Mesenchymal stem cell (in vitro differentiated cells and primary cell): Measurements from ENCODE around the gene RBM11. TPM values are rescaled to one million over a fixed set of nuclear protein-coding genes. Genes with fewer than 3 reads are reported as not detected.
"Not testable (repeated sequence)": the region's sequence is repeated elsewhere in the genome, so short reads cannot be mapped to it uniquely, and the experiment has no call there.

ENCODE experiments used
- DNase-seq: peaks from one replicate; pipeline ENCODE4 v3.0.0-alpha.2; 2013
- H2AFZ ChIP-seq: one replicate; pipeline ENCODE4 v1.6.1; 2013; ENCODE audit warnings: low read depth, mild to moderate bottlenecking, control low read depth, inconsistent platforms, low read length, moderate library complexity
- H2AK5ac ChIP-seq: 2 replicates; pipeline ENCODE4 v1.6.1; 2013; ENCODE audit warnings: low read length, moderate library complexity, mild to moderate bottlenecking, inconsistent platforms; ENCODE audit not compliant: severe bottlenecking
- H2BK120ac ChIP-seq: one replicate; pipeline ENCODE4 v1.6.1; 2013; ENCODE audit warnings: low read depth, mild to moderate bottlenecking, inconsistent platforms, low read length, moderate library complexity
- H2BK12ac ChIP-seq, 2 experiments: one replicate each; pipeline ENCODE4 v1.6.1; 2013; ENCODE audit warnings: inconsistent platforms in 2 of 2, low read length in 2 of 2, mild to moderate bottlenecking in 2 of 2, moderate library complexity in 2 of 2, control low read depth in 1 of 2
- H2BK15ac ChIP-seq: one replicate; pipeline ENCODE4 v1.6.1; 2013; ENCODE audit warnings: mild to moderate bottlenecking, low read depth, inconsistent platforms; ENCODE audit not compliant: poor library complexity, severe bottlenecking
- H2BK5ac ChIP-seq: 2 replicates; pipeline ENCODE4 v1.6.1; 2013; ENCODE audit warnings: low read depth, mild to moderate bottlenecking, low read length, control low read depth, inconsistent platforms; ENCODE audit not compliant: poor library complexity, severe bottlenecking
- H3K14ac ChIP-seq, 2 experiments: one replicate each; pipeline ENCODE4 v1.6.1; 2013; ENCODE audit warnings: inconsistent platforms in 2 of 2, low read length in 2 of 2, control low read depth in 1 of 2, mild to moderate bottlenecking in 1 of 2, moderate library complexity in 1 of 2
- H3K18ac ChIP-seq, 2 experiments: one replicate each; pipeline ENCODE4 v1.6.1; 2013; ENCODE audit warnings: inconsistent platforms in 2 of 2, low read length in 2 of 2, control low read depth in 1 of 2, low read depth in 1 of 2, mild to moderate bottlenecking in 1 of 2
- H3K23ac ChIP-seq, 2 experiments: one replicate each; pipeline ENCODE4 v1.6.1; 2013; ENCODE audit warnings: inconsistent platforms in 2 of 2, low read length in 2 of 2, mild to moderate bottlenecking in 2 of 2, moderate library complexity in 2 of 2, control low read depth in 1 of 2
- H3K27ac ChIP-seq: 2 replicates; pipeline ENCODE4 v1.5.1; 2013; ENCODE audit warnings: mild to moderate bottlenecking, moderate library complexity, low read length, control low read depth, inconsistent platforms; ENCODE audit not compliant: poor library complexity, severe bottlenecking
- H3K27me3 ChIP-seq, 2 experiments: 2 replicates each; pipeline versions ENCODE4 v1.6.1 to v1.7.0; 2013; ENCODE audit warnings: low read length in 2 of 2, mild to moderate bottlenecking in 2 of 2, moderate library complexity in 2 of 2, control low read depth in 1 of 2, inconsistent platforms in 1 of 2; ENCODE audit not compliant: control insufficient read depth in 1 of 2, insufficient read depth in 1 of 2
- H3K36me3 ChIP-seq, 2 experiments: 2 replicates each; pipeline versions ENCODE4 v1.6.1 to v1.7.0; 2013; ENCODE audit warnings: low read length in 2 of 2, control low read depth in 1 of 2, inconsistent platforms in 1 of 2, low read depth in 1 of 2, mild to moderate bottlenecking in 1 of 2; ENCODE audit not compliant: insufficient read depth in 2 of 2, control insufficient read depth in 1 of 2
- H3K4ac ChIP-seq, 2 experiments: one replicate each; pipeline ENCODE4 v1.6.1; 2013; ENCODE audit warnings: inconsistent platforms in 2 of 2, low read length in 2 of 2, mild to moderate bottlenecking in 2 of 2, moderate library complexity in 2 of 2, control low read depth in 1 of 2, low read depth in 1 of 2
- H3K4me1 ChIP-seq: 2 replicates; pipeline ENCODE4 v1.6.1; 2013; ENCODE audit warnings: low read depth, low read length, control low read depth; ENCODE audit not compliant: control insufficient read depth, insufficient read depth
- H3K4me2 ChIP-seq: 2 replicates; pipeline ENCODE4 v1.6.1; 2013; ENCODE audit warnings: low read length, mild to moderate bottlenecking, inconsistent platforms; ENCODE audit not compliant: poor library complexity, severe bottlenecking
- H3K4me3 ChIP-seq, 2 experiments: 2 replicates each; pipeline versions ENCODE4 v1.5.1 to v1.7.0; 2013; ENCODE audit warnings: low read length in 2 of 2, mild to moderate bottlenecking in 2 of 2, control low read depth in 1 of 2, low read depth in 1 of 2; ENCODE audit not compliant: insufficient read depth in 1 of 2
- H3K79me1 ChIP-seq: replicated peaks from 2 replicates; pipeline ENCODE4 v1.6.1; 2013; ENCODE audit warnings: mild to moderate bottlenecking, control low read depth, low read length, inconsistent platforms; ENCODE audit not compliant: poor library complexity, severe bottlenecking
- H3K9ac ChIP-seq: 2 replicates; pipeline ENCODE4 v1.7.0; 2013; ENCODE audit warnings: mild to moderate bottlenecking, low read length, moderate library complexity
- H3K9me3 ChIP-seq: 2 replicates; pipeline ENCODE4 v1.7.0; 2013; ENCODE audit warnings: mild to moderate bottlenecking, low read length; ENCODE audit not compliant: control insufficient read depth
- H4K8ac ChIP-seq: one replicate; pipeline ENCODE4 v1.6.1; 2013; ENCODE audit warnings: inconsistent platforms, mild to moderate bottlenecking, low read length, moderate library complexity
- H4K91ac ChIP-seq: one replicate; pipeline ENCODE4 v1.6.1; 2013; ENCODE audit warnings: mild to moderate bottlenecking, low read length, inconsistent platforms
- WGBS: methylation state at CpG from one replicate; pipeline ENCODE4 v1.1.7; 2013; ENCODE audit warnings: mixed read lengths; 5-methylcytosine and 5-hydroxymethylcytosine counted together
- polyA plus RNA-seq, 2 experiments: library from polyadenylated mRNA; stranded (reverse); fragments of 200-250 nt; gene quantifications; one replicate each; pipeline ENCODE4 v1.2.3, GENCODE V29; 2013

Gene RBM11, protein sequence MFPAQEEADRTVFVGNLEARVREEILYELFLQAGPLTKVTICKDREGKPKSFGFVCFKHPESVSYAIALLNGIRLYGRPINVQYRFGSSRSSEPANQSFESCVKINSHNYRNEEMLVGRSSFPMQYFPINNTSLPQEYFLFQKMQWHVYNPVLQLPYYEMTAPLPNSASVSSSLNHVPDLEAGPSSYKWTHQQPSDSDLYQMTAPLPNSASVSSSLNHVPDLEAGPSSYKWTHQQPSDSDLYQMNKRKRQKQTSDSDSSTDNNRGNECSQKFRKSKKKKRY
- 0.11 TPM for polyA plus RNA-seq (2013, experiment 1 of 2)
- polyA plus RNA-seq (2013, experiment 2 of 2), result 0.14 TPM

DNA sequence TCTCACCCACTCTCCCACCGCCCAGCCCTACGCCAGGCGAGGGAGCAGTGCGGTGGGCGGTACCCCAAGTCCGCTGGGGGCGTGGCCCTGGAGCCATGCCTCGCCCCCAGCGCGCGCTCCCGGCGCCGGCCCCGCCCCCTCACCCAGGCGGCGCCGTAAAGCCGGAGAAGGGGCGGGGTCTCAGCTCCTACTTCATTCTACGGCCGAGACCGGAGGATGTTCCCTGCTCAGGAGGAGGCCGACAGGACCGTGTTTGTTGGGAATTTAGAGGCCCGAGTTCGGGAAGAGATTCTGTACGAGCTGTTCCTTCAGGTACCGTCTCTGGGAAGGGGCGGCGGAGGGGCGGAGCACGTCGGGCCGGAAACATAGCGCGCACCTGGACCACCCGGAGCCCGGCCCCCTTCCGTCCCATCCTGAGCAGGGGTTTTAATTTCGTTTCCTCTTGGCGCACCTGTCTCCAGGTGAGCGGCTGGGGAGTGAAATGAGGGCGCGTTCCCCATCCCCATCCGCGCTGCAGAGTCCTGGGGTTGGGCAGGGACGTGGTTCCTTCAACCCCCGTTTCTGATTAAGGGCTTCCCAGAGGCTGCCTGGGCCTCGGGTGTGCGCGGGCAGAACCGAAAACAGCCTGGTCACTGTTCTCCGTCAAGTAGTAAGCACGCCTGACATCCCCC, at the start of gene RBM11:
Gene RBM11, plus strand, starts transcription at position 187 of the 671 bp plus-strand sequence. Its CDS starts 30 bp downstream, at position 217.
- Histone ChIP-seq H2BK12ac (no peak within 1 kb of the TSS), H2AFZ (peak within 1 kb of the TSS; percentile 72)
- DNase-seq, result peak; percentile 54

DNA sequence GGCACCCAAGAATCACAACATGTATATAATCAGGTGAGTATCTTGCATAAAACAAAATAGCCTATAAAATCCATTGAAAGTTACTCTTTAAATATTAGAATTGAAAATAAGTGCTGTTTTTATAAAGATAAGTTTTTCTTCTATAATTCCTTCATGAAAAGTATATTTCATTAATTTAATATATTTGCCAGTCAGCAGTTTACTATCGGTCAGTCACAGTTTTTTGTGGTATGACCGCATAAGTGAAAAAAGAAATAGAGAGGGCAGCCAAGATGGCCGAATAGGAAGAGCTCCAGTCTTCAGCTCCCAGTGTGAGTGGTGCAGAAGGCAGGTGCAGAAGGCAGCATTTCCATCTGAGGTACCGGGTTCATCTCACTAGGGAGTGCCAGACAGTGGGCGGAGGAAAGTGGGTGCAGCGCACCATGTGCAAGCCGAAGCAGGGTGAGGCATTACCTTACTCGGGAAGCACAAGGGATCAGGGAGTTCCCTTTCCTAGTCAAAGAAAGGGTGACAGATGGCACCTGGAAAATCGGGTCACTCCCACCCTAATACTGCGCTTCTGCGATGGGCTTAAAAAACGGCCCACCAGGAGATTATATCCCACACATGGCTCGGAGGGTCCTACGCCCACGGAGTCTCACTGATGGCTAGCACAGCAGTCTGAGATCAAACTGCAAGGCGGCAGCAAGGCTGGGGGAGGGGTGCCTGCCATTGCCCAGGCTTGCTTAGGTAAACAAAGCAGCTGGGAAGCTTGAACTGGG, 49.3 kb upstream of the RBM11 start:
- not testable (repeated sequence) for H3K9ac ChIP-seq, H2AK5ac ChIP-seq, H3K4me1 ChIP-seq, H3K4me3 ChIP-seq, H3K79me1 ChIP-seq, H3K27ac ChIP-seq, H3K4ac ChIP-seq, H4K8ac ChIP-seq, H3K27me3 ChIP-seq, H2AFZ ChIP-seq, H3K18ac ChIP-seq, H3K14ac ChIP-seq, H3K36me3 ChIP-seq, H3K9me3 ChIP-seq, H2BK15ac ChIP-seq, H2BK12ac ChIP-seq, H2BK120ac ChIP-seq, H2BK5ac ChIP-seq, H3K4me2 ChIP-seq, H4K91ac ChIP-seq, DNase-seq, H3K23ac ChIP-seq
- 84% methylated on average over 16 of the region's 16 CpGs for WGBS

More for the DNA sequence above, at the start of gene RBM11:
- under 1% methylated on average over 50 of the region's 55 CpGs for WGBS
- no peak within 1 kb of the TSS for H2AK5ac ChIP-seq
- no peak within 1 kb of the TSS for H4K91ac ChIP-seq
- H3K14ac ChIP-seq, result no peak within 1 kb of the TSS
- H2BK15ac ChIP-seq, result no peak within 1 kb of the TSS
- H3K36me3 ChIP-seq, result no peaks in the 10 kb centered on the region
- H3K18ac ChIP-seq, result no peak within 1 kb of the TSS
- H3K9ac ChIP-seq, result peak within 1 kb of the TSS; percentile 67
- H2BK5ac ChIP-seq, result no peak within 1 kb of the TSS
- no peak within 1 kb of the TSS for H3K4ac ChIP-seq
- no peak within 1 kb of the TSS for H4K8ac ChIP-seq
- peaks cover 7% of the 10 kb centered on the region for H3K4me1 ChIP-seq
- no peaks in the 10 kb centered on the region for H3K79me1 ChIP-seq
- no peaks in the 10 kb centered on the region for H3K9me3 ChIP-seq
- H3K4me3 ChIP-seq, result peak within 1 kb of the TSS; percentile 69 to 79
- H3K23ac ChIP-seq, result no peak within 1 kb of the TSS
- peak within 1 kb of the TSS; percentile 95 for H3K4me2 ChIP-seq
- H3K27ac ChIP-seq, result no peak within 1 kb of the TSS
- no peak within 1 kb of the TSS for H2BK120ac ChIP-seq
- H3K27me3 ChIP-seq, result peaks cover 0 to 12% of the 10 kb centered on the region in 2 experiments

DNA sequence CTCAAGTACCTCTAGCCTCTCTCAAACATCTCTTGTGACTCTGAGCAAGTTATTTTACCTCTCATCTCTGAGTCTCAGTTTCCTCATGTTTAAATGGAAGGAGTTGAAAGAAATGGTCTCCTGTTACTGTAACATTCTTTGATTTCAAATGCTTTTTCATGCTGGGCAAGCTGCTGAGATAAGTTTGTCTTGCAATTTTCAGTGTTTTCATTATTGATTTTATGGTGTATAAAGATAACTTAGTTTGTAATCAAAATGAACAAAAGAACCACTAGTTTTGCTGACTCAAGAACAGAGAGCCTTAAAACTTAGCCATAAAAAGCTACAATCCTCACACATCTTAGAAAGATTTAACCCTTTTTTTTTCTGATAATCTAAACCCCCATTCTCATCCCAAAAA, 9.7 kb upstream of the RBM11 start:
- Histone ChIP-seq H3K23ac (no peak overlapping the region), H3K4ac (no peak overlapping the region), H3K18ac (no peak overlapping the region), H3K36me3 (no peaks in the 10 kb centered on the region), H2BK15ac (no peak overlapping the region), H2AK5ac (no peak overlapping the region), H3K4me1 (no peaks in the 10 kb centered on the region), H2BK120ac (no peak overlapping the region), H3K9ac (no peak overlapping the region), H3K4me2 (no peak overlapping the region), H2BK5ac (no peak overlapping the region), H3K14ac (no peak overlapping the region), H3K27me3 (no peaks in the 10 kb centered on the region), H4K8ac (no peak overlapping the region), H3K27ac (no peak overlapping the region), H3K4me3 (no peak overlapping the region), H2AFZ (no peak overlapping the region), H2BK12ac (no peak overlapping the region), H3K9me3 (no peaks in the 10 kb centered on the region), H4K91ac (no peak overlapping the region), H3K79me1 (no peaks in the 10 kb centered on the region)
- DNase-seq, result no peak

DNA sequence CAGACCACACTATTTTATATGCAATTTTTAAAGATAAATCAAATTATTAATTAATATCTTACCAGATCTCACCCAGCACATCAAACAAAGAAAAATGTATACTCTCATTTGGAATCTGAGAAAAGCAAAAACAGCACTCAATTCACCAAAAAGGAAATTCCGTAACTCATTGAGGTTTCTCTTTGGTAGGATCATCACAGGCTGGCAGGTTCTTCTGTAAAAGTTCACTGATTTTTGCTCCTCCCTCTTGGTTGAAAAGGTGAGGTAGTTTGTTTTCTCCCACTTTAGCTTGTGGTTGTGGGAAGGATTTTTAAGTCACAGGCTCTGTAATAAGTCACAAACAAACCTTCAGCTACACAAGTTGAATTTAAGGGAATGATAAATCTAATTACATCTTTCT, 5.2 kb upstream of the RBM11 start, which contains the start of gene LIPI:
Gene LIPI, minus strand, starts transcription at position 218 of the 400 bp plus-strand sequence. Its CDS starts 110 bp downstream, at position 108.
- no peak within 1 kb of the TSS for H3K4me2 ChIP-seq
- no peaks in the 10 kb centered on the region for H3K36me3 ChIP-seq
- H3K9ac ChIP-seq, result no peak within 1 kb of the TSS
- no peak within 1 kb of the TSS for H3K4ac ChIP-seq
- no peak within 1 kb of the TSS for H3K27ac ChIP-seq
- 0% methylated on average over 1 of the region's 1 CpG for WGBS
- H3K27me3 ChIP-seq, result no peaks in the 10 kb centered on the region
- H3K14ac ChIP-seq, result no peak within 1 kb of the TSS
- H3K4me3 ChIP-seq, result no peak within 1 kb of the TSS
- no peak within 1 kb of the TSS for H2BK12ac ChIP-seq
- H2AK5ac ChIP-seq, result no peak within 1 kb of the TSS
- no peaks in the 10 kb centered on the region for H3K79me1 ChIP-seq
- peaks cover under 1% of the 10 kb centered on the region for H3K4me1 ChIP-seq
- no peak within 1 kb of the TSS for H2BK15ac ChIP-seq
- H3K23ac ChIP-seq, result no peak within 1 kb of the TSS
- H2BK5ac ChIP-seq, result no peak within 1 kb of the TSS
- no peak within 1 kb of the TSS for H3K18ac ChIP-seq
- no peak within 1 kb of the TSS for H4K8ac ChIP-seq
- no peak within 1 kb of the TSS for H4K91ac ChIP-seq
- DNase-seq, result no peak
- H2AFZ ChIP-seq, result no peak within 1 kb of the TSS
- H3K9me3 ChIP-seq, result no peaks in the 10 kb centered on the region
- H2BK120ac ChIP-seq, result no peak within 1 kb of the TSS
